Retinal pigment epithelial cell (primary cell): ENCODE results near the gene KCNJ13.
"Not testable (repeated sequence)": the region's sequence is repeated elsewhere in the genome, so short reads cannot be mapped to it uniquely, and the experiment has no call there.

Source experiments
- DNase-seq: peaks from one replicate; pipeline ENCODE4 v3.0.0-alpha.2; 2010; ENCODE audit warnings: low read depth
- H3K4me3 ChIP-seq: 2 replicates; pipeline ENCODE4 v1.5.1; 2011; ENCODE audit warnings: mild to moderate bottlenecking, low read length, control low read depth, moderate library complexity
- CTCF ChIP-seq: conservative IDR thresholded peaks from 2 replicates; pipeline ENCODE4 v1.5.1; 2011; ENCODE audit warnings: low read depth, low read length, control low read depth, inconsistent platforms

The KCNJ13 gene

GRCh38 chr2:232723027-232723426 lies 53.3 kb downstream of the KCNJ13 start:
- TF ChIP-seq CTCF, result no peak
- DNase-seq, result no peak
- H3K4me3 ChIP-seq, result no peak overlapping the region

- H3K4me3 ChIP-seq, result no peak overlapping the region
- no peak for TF ChIP-seq CTCF
Measured at GRCh38 chr2:232721882-232722281, 54.5 kb downstream of the KCNJ13 start.

GRCh38 chr2:232721261-232721660 lies 55.1 kb downstream of the KCNJ13 start:
- no peak overlapping the region for H3K4me3 ChIP-seq
- no peak for TF ChIP-seq CTCF
- no peak for DNase-seq

More at GRCh38 chr2:232721882-232722281, 54.5 kb downstream of the KCNJ13 start:
- no peak for DNase-seq

- not testable (repeated sequence) for H3K4me3 ChIP-seq, DNase-seq
Measured at GRCh38 chr2:232720056-232720455, 56.3 kb downstream of the KCNJ13 start.
